ENCODE data around the gene RBFOX2. TPM values are rescaled to one million over a fixed set of nuclear protein-coding genes. Genes with fewer than 3 reads are reported as not detected.

The RBFOX2 gene
- total and polyA plus RNA-seq, 4 donors = 14.2 to 53.6 (median 25.6) TPM

DNA sequence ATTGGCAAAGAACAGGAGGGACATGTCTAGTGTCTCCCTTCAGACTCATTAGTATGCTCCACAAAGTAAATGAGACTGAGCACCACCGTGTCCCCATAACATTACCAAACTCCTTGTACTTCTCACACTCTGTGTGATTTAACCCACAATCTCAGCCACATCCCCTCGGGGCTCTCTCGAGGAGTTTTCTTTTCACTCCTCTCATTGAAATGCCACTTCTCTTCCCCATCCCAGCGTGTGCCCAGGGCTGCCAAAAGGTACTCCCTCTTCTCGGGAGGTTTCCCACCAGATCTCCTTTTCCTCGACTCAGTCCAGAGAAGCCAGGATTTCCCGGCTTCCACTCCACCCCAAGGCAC is 1.1 kb downstream of the RBFOX2 start (continued):
- TF ChIP-seq HNF4A (conservative IDR thresholded peaks at IDR 0.05) = no peak
- TF ChIP-seq EGR1 (IDR thresholded peaks at IDR 0.05; ENCODE audit: low read depth in 2 of 2) = no peak
- TF ChIP-seq GABPA (IDR thresholded peaks at IDR 0.05 in 1 of 2, conservative IDR thresholded peaks at IDR 0.05 in 1 of 2) = no peak
- TF ChIP-seq TAF1 (conservative IDR thresholded peaks at IDR 0.05) = no peak
- TF ChIP-seq JUND (IDR thresholded peaks at IDR 0.05) = no peak
- no peak for TF ChIP-seq HNF4G (IDR thresholded peaks at IDR 0.05)
- TF ChIP-seq SP1 (IDR thresholded peaks at IDR 0.05) = no peak
- TF ChIP-seq RAD21 (IDR thresholded peaks at IDR 0.05) = no peak
- TF ChIP-seq YY1 (IDR thresholded peaks at IDR 0.05) = no peak
- TF ChIP-seq FOXA1 (IDR thresholded peaks at IDR 0.05) = no peak

DNA sequence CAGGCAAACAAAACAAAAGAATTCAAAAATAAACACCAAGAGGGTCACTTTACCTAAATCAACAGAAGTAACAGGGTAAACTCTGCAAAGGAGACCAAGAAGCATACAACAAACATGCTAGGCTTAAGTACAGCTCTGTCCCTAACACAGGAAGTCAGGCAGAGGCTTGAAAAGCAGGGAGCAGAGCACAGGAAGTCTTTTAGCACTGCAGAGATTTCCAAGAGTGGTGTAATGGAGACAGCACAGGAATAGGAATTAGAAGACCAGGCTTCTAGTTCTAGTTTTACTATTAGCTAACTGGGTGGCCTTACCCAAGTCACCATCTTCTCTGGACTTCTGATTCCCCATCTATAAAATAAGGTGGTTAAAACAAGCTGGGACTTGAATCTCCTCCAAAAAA is 1.9 kb downstream of the RBFOX2 start:
- Histone ChIP-seq H3K36me3 (ENCODE audit: control insufficient read depth in 4 of 4, insufficient read depth in 3 of 4, low read depth in 1 of 4, low read length in 3 of 4) (peaks cover 0 to 2% (median 0%) of the 10 kb centered on the region in 4 donors), H3K27ac (ENCODE audit: low read depth in 1 of 2, low read length in 2 of 2) (peak overlapping the region; percentile 14 to 57), H3K4me3 (ENCODE audit: low read depth in 1 of 3, low read length in 3 of 3) (peak overlapping the region in 2 of 3 donors; percentile 85 to 96), H3K4me1 (ENCODE audit: control insufficient read depth in 4 of 4, insufficient read depth in 4 of 4, low read length in 3 of 4) (peaks cover 0 to 51% (median 25%) of the 10 kb centered on the region in 4 donors), H3K27me3 (ENCODE audit: control insufficient read depth in 4 of 4, insufficient read depth in 4 of 4, low read length in 3 of 4) (no peaks in the 10 kb centered on the region), H3K9me3 (ENCODE audit: control insufficient read depth in 4 of 4, low read length in 3 of 4) (no peaks in the 10 kb centered on the region), H3K9ac (ENCODE audit: low read depth in 1 of 2, low read length in 2 of 2) (peak overlapping the region in 1 of 2 donors; percentile 63)
- TF ChIP-seq YY1 (IDR thresholded peaks at IDR 0.05) = peak; percentile 18
- peak; percentile 39 to 40 for TF ChIP-seq RAD21 (IDR thresholded peaks at IDR 0.05)
- TF ChIP-seq, protein P1, sequence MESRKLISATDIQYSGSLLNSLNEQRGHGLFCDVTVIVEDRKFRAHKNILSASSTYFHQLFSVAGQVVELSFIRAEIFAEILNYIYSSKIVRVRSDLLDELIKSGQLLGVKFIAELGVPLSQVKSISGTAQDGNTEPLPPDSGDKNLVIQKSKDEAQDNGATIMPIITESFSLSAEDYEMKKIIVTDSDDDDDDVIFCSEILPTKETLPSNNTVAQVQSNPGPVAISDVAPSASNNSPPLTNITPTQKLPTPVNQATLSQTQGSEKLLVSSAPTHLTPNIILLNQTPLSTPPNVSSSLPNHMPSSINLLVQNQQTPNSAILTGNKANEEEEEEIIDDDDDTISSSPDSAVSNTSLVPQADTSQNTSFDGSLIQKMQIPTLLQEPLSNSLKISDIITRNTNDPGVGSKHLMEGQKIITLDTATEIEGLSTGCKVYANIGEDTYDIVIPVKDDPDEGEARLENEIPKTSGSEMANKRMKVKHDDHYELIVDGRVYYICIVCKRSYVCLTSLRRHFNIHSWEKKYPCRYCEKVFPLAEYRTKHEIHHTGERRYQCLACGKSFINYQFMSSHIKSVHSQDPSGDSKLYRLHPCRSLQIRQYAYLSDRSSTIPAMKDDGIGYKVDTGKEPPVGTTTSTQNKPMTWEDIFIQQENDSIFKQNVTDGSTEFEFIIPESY (IDR thresholded peaks at IDR 0.05) = no peak
- no peak for TF ChIP-seq JUND (IDR thresholded peaks at IDR 0.05)
- no peak for TF ChIP-seq TAF1 (conservative IDR thresholded peaks at IDR 0.05)
- no peak for TF ChIP-seq FOXA2 (IDR thresholded peaks at IDR 0.05)
- TF ChIP-seq GABPA (IDR thresholded peaks at IDR 0.05 in 1 of 2, conservative IDR thresholded peaks at IDR 0.05 in 1 of 2) = peak in 1 of 2 donors; percentile 25
- DNase-seq (ENCODE audit: low spot score) = no peak

DNA sequence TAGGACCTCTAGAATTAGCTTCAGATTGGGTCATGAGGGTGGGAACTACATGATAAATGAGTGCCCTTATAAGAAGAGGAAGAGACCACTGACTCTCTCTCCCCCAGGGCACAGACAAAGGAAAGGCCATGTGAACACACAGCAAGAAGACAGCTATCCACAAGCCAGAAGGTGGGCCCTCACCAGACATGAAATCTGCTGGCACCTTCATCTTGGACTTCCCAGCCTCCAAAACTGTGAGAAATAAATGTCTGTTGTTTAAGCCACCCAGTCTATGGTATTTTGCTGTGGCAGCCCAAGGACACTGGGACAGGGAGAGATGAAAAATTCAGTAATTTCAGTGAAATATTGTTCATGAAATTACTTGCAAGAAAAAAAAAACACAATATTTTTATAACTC is 5.9 kb downstream of the RBFOX2 start:
- Histone ChIP-seq H3K9me3 (ENCODE audit: control insufficient read depth in 4 of 4, low read length in 3 of 4) (no peaks in the 10 kb centered on the region), H3K4me3 (ENCODE audit: low read depth in 1 of 3, low read length in 3 of 3) (no peak overlapping the region), H3K9ac (ENCODE audit: low read depth in 1 of 2, low read length in 2 of 2) (no peak overlapping the region), H3K36me3 (ENCODE audit: control insufficient read depth in 4 of 4, insufficient read depth in 3 of 4, low read depth in 1 of 4, low read length in 3 of 4) (peaks cover 0 to 2% (median 0%) of the 10 kb centered on the region in 4 donors), H3K27me3 (ENCODE audit: control insufficient read depth in 4 of 4, insufficient read depth in 4 of 4, low read length in 3 of 4) (no peaks in the 10 kb centered on the region), H3K27ac (ENCODE audit: low read depth in 1 of 2, low read length in 2 of 2) (peak overlapping the region; percentile 39 to 51), H3K4me1 (ENCODE audit: control insufficient read depth in 4 of 4, insufficient read depth in 4 of 4, low read length in 3 of 4) (peaks cover 0 to 41% (median 18%) of the 10 kb centered on the region in 4 donors)
- no peak for DNase-seq (ENCODE audit: low spot score)
- TF ChIP-seq, protein P2, sequence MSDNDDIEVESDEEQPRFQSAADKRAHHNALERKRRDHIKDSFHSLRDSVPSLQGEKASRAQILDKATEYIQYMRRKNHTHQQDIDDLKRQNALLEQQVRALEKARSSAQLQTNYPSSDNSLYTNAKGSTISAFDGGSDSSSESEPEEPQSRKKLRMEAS (IDR thresholded peaks at IDR 0.05) = no peak
- TF ChIP-seq YY1 (IDR thresholded peaks at IDR 0.05) (no peak), NR2F2 (IDR thresholded peaks at IDR 0.05) (no peak), RXRA (IDR thresholded peaks at IDR 0.05) (no peak), FOXA2 (IDR thresholded peaks at IDR 0.05) (no peak)

DNA sequence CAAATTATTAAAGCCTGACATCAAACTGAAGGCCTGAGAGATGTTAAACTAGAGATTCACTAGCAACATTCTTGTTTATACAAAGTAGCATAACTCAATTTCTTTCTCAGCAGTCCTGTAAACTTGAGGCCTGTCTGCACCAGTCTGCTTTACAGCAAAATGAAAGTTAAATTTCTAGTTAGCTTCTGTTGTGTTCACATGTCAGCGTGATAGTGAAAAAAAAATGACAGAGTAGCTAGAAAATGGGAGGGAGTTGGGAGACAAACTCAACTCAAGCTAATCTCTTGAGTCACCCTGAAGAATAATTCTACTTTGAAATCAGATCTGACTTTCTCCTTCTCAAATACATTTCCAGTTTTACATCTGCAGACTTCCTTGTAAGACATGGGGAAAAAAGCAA is 6.5 kb downstream of the RBFOX2 start:
- Histone ChIP-seq H3K4me3 (ENCODE audit: low read depth in 1 of 3, low read length in 3 of 3) (no peak overlapping the region), H3K9ac (ENCODE audit: low read depth in 1 of 2, low read length in 2 of 2) (no peak overlapping the region), H3K9me3 (ENCODE audit: control insufficient read depth in 4 of 4, low read length in 3 of 4) (no peaks in the 10 kb centered on the region), H3K36me3 (ENCODE audit: control insufficient read depth in 4 of 4, insufficient read depth in 3 of 4, low read depth in 1 of 4, low read length in 3 of 4) (peaks cover 0 to 2% (median 0%) of the 10 kb centered on the region in 4 donors), H3K27ac (ENCODE audit: low read depth in 1 of 2, low read length in 2 of 2) (peak overlapping the region; percentile 39 to 51), H3K4me1 (ENCODE audit: control insufficient read depth in 4 of 4, insufficient read depth in 4 of 4, low read length in 3 of 4) (peaks cover 0 to 39% (median 18%) of the 10 kb centered on the region in 4 donors), H3K27me3 (ENCODE audit: control insufficient read depth in 4 of 4, insufficient read depth in 4 of 4, low read length in 3 of 4) (no peaks in the 10 kb centered on the region)
- TF ChIP-seq, protein P3, sequence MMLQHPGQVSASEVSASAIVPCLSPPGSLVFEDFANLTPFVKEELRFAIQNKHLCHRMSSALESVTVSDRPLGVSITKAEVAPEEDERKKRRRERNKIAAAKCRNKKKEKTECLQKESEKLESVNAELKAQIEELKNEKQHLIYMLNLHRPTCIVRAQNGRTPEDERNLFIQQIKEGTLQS (IDR thresholded peaks at IDR 0.05) = no peak
- TF ChIP-seq JUND (IDR thresholded peaks at IDR 0.05) = no peak
- TF ChIP-seq YY1 (IDR thresholded peaks at IDR 0.05) = no peak
- no peak for TF ChIP-seq EGR1 (IDR thresholded peaks at IDR 0.05; ENCODE audit: low read depth in 2 of 2)
- TF ChIP-seq NR2F2 (IDR thresholded peaks at IDR 0.05) = no peak
- TF ChIP-seq RAD21 (IDR thresholded peaks at IDR 0.05) = no peak
- TF ChIP-seq, protein P2 (IDR thresholded peaks at IDR 0.05) = no peak
- TF ChIP-seq, protein P4, sequence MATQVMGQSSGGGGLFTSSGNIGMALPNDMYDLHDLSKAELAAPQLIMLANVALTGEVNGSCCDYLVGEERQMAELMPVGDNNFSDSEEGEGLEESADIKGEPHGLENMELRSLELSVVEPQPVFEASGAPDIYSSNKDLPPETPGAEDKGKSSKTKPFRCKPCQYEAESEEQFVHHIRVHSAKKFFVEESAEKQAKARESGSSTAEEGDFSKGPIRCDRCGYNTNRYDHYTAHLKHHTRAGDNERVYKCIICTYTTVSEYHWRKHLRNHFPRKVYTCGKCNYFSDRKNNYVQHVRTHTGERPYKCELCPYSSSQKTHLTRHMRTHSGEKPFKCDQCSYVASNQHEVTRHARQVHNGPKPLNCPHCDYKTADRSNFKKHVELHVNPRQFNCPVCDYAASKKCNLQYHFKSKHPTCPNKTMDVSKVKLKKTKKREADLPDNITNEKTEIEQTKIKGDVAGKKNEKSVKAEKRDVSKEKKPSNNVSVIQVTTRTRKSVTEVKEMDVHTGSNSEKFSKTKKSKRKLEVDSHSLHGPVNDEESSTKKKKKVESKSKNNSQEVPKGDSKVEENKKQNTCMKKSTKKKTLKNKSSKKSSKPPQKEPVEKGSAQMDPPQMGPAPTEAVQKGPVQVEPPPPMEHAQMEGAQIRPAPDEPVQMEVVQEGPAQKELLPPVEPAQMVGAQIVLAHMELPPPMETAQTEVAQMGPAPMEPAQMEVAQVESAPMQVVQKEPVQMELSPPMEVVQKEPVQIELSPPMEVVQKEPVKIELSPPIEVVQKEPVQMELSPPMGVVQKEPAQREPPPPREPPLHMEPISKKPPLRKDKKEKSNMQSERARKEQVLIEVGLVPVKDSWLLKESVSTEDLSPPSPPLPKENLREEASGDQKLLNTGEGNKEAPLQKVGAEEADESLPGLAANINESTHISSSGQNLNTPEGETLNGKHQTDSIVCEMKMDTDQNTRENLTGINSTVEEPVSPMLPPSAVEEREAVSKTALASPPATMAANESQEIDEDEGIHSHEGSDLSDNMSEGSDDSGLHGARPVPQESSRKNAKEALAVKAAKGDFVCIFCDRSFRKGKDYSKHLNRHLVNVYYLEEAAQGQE (IDR thresholded peaks at IDR 0.05) = no peak
- no peak for TF ChIP-seq FOXA1 (IDR thresholded peaks at IDR 0.05)
- TF ChIP-seq SP1 (IDR thresholded peaks at IDR 0.05) = no peak
- TF ChIP-seq, protein P1 (IDR thresholded peaks at IDR 0.05) = no peak
- WGBS = 46% methylated on average over 1 of the region's 1 CpG
- no peak for DNase-seq (ENCODE audit: low spot score)
